ENCODE results near the gene LMTK3.
"Not testable (repeated sequence)": the region's sequence is repeated elsewhere in the genome, so short reads cannot be mapped to it uniquely, and the experiment has no call there.

LMTK3 gene

DNA sequence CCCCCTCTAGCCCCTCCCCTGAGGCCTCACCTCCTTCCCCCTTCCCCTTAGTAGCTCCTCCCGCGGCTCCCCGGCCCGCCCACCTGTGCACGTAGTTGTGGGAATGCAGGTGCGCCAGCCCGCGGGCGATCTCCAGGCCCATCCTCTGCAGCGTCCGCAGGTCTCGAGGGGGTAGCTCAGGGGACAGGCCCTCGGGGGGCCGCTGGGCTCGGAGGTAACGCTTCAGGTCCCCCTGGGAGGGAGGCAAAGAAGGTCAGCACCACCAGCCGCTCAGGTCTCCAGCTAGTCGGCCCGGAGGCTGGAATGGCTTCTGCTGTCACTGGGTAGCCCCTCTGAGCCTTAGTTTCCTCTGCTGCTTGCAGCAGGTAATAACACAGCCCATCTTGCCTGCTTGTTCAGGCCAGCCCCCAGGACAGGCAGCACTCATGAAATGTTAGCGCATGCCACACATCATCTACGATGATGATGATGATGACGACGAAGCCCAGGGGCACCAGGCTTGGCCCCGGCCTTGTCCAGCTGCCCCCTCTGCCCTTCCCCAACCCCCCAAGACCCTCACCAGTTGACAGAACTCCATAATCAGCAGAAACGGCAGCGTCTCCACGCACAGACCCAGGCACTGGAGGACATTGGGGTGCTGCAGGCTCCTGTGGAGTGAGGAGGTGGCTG, 9.2 kb downstream of the LMTK3 start:
- FAIRE-seq: no peak

DNA sequence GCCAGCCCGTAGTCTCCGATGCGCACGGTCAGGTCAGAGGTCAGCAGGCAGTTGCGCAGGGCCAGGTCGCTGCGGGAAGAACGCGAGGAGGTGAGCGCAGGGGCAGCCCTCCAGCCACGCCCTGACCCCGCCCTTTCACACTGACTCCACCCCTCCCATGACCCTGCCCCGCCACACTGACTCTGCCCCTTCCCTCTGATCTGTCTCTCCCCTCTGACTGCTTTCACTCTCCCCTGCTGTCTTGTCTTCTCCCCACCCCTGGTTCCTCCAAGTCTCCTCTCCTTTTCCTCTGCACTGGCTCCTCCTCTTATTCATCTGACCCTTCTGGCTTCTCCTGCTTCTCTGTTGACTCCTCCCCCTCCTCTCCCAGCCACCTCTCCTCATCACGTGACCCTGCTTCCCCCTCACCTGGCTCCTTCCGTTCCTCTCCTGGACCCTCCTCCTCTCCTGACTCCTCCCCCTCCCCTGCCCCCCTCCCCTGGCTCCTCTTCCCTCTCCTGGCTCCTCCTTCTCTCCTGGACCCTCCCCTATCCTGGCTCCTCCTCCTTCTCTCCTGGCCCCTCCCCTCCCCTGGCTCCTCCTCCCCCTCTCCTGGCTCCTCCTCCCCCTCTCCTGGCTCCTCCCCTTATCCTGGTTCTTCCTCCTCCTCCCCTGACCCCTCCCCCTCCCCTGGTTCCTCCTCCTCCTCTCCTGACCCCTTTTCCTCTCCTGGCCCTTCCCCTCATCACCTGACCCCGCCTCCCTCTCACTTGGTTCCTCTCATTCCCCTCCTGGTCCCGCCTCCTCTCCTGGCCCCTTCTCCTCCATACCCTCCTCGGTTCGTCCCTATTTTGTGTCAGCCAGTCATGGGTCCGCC, 9.9 kb downstream of the LMTK3 start:
- no peak for FAIRE-seq

DNA sequence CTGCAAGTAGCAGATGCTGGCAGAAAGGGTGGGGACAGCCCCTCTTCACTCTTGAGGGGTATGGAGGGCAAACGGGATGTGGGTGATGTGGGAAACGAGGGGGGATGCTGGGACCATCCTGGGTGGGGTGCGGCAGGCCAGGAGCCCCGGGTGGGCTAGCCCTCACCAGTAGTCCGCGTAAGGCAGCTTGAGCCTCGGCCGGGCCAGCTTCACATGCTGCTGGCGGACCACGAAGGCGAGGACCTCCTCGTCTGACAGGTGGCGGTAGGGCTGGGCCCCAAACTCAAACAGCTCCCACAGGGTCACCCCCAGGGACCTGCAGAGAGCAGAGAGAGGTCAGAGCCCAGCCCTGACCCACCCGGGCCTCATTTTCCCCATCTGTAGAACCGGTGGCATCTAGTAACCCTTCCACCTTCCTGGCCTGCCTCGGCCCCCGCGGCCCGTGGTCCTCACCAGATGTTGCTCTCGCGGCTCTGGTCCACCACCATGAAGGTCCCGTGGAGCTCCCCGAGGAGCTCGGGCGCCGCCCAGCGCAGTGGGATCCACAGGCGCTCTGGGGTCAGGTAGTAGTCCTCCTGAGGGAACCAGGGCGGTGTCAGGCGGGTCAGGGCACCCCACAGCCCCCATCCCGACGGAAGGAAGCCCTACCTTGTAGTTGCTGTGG, 10.7 kb downstream of the LMTK3 start:
- FAIRE-seq: no peak

DNA sequence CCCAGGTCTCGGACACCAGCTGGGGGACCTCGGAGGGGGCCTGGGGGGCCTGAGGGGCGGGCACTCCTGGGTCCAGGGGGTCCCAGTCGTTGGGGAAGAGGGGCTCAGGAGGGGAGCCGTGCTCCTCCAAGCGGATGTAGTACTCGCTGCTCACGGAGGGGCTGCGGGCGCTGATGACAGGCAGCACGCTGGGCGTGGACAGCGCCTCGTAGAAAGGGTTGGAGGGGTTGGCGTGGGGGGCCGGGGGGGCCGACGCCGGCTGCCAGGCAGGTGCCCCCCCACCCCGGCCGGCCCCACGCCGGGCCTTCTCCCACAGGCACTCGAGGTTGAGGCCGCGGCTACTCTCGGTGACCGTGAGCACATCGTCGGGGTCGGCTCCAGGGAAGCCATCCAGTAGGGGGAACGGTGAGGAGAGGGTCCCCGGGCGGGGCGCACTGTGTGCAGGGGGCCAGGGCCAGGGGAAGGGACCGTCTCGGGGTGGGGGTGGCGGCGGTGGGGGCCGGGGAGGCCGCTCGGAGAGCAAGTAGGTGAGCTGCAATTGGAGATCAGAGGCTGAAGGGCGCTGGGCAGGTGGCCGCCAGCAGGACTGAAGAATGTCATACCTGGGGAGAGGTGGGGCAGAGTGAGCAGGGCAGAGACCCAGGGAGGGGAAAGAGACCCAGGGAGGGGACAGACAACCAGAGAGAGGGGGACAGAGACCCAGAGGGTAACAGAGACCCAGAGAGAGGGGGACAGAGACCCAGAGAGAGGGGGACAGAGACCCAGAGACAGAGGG, 12.1 kb downstream of the LMTK3 start:
- FAIRE-seq: no peak

DNA sequence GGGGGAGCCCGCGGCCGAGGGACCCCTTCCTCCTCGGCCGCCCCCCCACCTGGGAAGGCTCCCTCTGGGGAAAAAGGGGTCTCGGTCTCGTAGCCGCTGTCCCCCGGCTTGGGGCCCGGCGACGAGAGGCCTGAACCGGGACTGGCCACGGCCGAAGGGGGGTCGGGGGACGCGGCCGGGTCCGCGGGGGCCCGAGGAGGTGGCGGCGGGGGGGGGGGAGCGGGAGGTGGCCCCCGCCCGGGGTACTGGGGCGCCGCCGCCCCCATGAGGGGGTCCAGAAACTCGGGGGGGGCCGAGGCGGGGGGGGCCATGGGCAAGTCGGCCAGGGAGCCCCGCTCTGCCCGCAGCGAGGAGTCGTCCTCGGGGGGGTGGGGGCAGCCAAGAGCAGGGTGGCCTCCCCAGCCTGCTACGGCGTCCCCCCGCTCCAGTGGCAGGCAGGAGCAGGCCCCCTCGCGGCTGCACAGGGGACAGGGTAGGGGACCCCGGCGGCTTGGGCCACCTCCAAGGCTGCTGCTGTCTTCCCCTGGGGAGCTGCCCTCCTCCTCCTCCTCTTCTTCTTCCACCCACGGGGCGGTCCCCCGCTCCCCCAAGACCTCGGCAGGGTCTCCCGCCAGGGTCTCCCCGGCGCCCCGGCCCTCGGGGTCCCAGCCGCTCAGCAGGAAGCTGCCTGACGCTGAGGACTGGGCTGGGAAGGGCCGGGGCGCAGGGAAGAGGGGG, 12.9 kb downstream of the LMTK3 start:
- no peak for FAIRE-seq

DNA sequence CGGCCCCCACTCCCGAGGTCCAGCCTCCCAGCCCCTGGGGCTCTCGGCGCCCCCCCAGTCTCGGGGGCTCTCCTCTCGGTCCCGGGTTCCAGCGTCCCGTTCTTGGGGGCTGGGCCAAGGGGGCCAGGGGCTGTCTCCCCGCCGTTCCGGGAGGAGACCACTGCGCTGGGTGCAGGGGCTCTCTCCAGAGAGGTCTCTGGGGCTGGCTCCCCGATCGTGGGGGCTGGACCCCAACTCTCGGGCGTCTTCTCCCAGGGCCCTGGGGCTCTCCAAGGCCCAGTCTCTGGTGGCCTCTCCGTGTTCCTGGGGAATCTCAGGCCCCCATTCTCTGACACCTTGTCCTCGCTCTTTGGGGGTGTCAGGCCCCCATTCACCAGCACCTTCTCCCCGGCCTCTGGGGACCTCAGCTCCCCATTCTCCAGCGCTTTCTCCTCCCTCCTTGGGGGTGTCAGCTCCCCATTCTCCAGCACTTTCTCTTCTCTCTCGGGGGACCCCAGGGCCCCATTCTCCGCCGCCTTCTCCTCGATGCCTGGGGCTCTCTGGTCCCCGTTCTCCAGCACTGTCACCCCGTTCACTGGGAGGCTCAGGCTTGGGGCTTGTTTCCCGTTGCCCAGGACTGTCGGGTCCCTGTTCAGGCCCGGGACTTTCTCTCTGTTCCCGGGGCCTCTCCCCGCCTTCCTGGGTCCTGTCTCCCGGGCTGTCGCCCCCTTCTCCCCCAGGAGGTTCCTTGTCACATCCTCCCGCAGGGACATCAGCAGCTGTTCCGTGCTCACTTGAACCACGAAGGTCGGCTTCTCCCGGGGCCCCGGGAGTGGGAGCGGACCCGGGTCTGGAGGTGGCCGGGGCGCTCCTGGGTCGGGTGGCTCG, 13.7 kb downstream of the LMTK3 start:
- no peak for FAIRE-seq

DNA sequence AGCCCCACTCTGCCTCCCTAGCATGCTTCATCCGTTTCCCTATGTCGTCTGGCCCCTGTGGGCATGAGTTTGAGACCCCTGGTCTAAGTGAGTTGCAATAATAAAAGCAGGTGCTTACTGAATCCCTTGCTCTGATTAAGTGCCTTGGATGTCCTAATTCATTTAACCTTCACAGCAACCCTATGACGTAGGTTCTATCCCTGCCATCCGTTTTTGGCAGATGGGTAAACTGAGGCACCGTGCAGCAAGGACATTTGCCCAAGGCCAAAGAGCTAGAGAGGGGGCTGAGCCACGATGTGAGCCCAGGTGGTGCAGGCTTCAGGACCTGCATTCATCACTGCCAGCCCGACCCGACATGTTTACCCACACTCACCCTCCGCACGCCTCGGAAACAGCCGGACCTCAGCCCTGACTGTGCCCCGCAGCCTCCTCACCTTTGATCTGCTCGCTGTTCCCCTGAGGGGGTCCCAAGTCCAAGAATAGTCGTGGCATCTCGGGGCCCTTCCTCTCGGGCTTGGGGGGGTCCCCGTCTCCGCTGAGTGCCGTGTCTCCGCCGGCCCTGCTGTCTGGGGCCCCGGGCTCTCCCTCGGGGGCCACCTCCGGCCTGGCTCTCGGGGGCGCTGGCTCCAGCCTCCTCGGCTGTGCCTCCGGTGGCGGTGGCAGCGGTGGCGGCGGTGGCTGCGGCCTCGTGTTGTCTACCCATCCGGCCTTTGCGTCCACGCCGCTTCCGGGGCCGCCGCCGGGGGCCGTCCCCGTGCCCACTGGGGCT, 14.5 kb downstream of the LMTK3 start:
- FAIRE-seq: no peak

DNA sequence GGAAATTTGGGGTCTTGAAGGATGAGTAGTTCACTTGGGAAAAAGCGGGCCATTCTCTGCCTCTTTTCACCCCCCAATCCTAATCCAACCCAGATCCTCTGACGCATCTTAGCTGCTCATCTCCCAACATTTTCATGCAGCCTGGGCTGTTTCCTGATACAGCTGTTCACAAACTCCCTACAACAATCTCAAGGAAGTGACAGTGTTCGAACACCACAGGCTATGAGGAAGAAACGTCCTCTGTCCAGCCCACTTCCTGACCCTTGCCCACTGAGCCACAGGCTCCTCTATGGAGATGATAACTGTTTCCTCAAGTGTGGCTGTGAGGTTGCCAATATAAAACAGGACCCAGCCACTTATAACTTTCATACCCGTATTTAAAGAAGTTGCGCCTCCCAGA, 16.2 kb downstream of the LMTK3 start:
- no peak for FAIRE-seq

DNA sequence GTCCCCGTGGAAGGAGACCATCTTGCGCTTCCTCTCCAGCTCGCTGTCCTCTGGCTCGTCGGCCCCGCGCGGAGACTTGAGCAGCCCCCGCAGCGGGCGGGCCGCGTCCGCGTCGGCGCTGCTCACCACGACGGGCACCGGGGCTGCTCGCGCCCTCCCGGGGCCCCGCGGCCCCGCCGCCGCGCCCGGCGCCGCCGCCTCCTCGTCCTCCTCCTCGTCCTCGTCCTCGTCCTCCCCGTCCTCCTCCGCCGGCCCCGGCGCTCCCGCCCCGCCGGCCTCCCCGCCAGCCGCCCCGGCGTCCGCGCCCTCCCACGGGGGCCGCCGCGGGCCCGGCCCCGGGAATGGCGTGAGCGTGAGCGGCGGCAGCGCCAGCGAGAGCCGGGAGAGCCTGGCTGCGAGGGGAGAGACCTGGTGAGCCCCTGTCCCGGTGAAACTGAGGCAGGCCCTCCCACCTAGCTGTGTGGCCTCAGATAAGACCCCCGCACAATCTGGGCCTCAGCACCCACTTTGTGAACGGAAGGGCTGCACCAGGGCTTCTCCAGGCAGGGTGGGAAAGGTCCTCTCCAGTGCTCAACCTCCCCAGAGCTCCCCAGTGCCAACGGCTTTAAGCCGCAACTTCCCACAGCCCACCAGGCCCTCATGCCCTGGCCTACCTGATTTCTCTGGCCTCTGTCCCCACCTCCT, 17.8 kb downstream of the LMTK3 start:
- no peak for FAIRE-seq

DNA sequence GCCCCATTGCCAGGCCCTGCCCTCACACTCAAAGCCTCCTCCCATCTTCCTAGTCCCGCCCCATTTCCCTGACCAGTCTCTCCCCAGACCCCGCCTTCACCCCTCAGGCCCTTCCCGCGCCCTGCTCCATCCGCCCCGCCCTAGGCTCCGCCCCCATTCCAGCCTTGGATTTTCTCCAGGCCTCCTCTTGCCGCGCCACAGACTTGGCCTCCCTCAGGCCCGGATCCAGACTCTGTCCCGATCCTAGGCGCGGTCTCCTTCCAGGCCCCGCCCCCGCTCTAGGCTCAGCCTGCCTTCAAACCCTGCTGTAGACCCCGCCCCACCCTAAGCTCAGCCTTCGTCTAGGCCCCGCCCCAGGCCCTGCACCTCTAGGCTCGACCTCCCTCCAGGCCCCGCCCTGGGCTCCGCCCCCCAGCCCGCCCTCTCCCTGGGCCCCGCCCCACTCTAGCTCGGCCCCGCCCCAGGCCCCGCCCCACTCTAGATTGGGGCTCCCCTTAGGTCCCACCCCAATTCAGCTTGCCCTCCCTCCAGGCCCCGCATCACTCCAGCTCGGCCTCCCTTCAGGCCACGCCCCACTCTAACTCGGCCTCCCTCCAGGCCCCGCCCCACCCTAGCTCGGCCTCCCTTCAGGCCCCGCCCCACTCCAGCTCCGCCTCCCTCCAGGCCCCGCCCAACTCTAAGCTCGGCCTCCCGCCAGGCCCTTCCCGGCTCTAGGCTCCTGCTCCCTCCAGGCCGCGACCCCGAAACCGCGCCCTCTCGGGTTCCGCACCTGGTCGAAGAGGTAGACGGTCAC, 18.5 kb downstream of the LMTK3 start:
- no peak for FAIRE-seq

DNA sequence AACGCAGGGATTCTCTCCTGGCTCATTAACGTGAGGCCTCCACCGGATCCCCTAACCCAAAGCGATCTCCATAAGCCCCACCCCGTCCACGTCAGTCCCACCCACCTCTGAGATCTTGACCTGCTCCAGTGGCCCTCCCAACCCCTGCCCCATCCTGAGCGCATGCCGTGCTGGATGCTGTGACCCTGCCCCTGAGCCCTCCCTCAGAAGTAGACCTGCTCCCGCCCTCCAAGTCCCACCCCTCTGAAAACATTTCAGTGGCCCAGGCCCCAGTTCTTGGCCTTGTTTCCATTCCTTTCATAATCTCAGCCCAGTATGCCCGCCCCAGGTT, 19.9 kb downstream of the LMTK3 start:
- FAIRE-seq: no peak

DNA sequence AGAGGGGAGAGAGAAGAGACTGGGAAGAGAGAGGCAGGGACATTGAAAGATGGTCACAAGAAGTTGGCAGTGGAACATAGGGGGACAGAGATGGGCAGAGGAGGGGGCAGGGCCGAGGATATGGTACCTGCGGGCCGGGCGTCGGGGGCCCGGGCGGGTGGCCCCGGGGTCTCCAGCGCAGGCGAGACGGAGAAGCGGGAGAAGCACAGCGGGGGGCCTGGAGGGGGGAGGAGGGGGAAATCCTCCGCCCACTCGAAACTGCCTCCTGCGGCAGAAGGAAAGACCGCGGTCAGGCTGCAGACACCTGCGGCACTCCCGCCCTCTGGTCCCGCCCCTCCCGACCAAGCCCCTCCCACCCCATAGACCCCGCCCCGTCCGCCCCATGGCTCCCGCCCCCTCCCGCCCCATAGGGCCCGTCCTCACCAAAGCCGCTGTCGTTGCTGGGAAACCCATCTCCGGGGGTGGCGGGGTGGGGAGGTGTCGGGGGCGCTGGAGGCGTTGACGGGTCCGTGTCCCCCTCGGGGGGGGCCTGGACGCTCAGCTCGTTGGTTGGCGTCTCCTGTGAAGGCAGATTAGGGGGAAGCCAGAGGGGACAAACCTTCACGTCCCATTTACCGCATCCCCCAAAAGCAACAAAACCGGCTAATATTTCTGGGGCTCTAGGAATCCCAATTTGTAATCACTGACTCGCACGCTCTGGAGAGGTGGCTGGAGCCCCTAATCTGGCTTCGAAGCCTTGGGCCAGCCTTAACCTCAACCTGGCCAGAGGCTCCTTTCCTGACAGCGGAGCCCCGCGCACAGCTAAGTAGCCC, 20.4 kb downstream of the LMTK3 start:
- no peak for FAIRE-seq

DNA sequence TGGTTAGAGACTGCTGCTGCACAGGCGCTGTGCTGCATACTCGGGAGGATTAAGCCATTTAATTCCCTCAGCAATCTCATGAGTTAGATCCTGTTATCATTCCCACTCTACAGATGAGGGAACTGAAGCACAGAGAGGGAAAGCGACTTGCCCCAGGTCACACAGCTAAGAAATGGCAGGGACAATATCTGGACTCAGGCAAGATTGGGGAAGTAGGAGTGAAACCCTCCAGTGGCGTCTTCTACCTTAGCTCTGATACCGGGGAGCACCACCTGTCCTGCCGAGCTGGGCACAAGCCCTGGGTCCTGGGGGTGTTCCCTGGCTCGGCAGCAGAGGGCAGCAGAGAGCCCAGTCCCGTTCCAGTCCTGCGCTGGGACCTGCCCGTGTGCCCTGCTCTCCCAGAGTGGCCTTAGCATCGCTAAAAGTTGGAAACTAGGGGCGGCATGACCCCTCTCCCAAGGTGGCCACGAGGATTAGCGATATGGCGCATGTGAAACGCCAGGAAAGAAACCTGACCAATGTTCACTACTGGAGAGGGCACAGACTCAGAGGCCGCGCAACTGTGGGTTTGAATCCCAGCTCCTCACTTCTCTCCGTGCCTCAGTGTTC, 21.9 kb downstream of the LMTK3 start:
- FAIRE-seq: no peak

DNA sequence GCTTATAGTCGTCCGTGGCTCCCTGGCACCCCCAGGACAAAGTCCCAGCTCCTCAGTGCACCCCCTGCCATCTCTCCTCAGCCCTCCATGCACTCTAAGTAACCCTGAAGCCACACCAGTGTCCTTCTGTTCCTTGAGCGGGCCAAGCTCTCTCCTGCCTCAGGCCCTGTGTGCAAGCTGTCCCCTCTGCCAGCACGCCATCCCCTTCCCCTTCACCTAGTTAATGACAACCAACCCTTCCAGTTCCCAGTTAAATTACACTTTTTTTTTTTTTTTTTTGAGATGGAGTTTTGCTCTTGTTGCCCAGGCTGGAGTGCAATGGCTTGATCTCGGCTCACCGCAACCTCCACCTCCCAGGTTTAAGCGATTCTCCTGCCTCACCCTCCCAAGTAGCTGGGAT, 23.2 kb downstream of the LMTK3 start:
- FAIRE-seq: not testable (repeated sequence)

DNA sequence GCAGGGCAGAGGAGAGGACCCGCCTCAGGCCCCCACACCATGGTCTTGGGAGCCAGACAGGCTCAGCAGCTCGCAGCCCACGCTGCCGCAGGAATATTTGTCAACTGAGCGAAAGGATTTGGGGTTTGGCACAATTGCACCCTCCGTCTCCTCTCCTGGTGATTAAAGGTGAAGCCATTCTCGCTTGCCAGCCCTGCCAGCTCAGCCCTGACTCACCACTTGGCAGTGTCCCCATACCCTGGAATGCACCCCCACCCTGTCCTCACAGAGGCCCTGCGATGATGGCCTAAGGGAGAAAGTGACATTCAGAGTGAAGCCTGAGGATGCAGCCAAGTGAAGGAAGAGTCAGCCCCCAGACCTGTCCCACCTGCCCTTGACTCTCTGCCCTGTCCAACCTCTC, 23.7 kb downstream of the LMTK3 start:
- FAIRE-seq: no peak

DNA sequence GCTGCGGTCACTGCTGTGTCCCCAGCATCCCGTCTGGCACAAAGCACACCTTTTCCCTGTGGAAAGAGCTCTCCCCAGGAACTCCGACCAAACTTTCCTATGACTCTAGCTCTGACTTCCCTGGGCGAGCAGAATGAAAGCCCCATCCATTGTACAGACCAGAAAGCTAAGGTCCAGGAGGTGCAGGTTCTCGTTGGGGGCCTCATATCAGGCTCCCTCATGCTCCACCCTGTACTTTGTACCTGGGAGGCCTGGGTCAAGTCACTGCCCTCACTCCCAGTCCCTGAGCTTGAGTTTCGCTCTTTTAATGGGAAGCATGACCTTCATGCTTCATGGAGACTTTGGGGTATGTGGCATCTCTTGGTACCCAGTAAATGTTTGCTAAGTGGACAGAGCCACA, 24.1 kb downstream of the LMTK3 start:
- no peak for FAIRE-seq

DNA sequence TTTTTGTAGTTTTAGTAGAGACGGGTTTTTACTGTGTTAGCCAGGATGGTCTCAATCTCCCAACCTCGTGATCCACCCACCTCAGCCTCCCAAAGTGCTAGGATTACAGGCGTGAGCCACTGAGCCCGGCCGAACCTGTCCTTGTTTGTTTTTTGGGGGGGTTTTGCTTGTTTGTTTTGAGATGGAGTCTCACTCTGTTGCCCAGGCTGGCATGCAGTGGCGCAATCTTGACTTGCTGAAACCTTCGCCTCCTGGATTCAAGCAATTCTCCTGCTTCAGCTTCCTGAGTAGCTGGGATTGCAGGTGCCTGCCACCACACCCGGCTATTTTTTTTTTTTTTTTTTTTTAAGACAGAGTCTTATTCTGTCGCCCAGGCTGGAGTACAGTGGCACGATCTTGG, 24.9 kb downstream of the LMTK3 start:
- not testable (repeated sequence) for FAIRE-seq

All from A204.1 (cell line).